IPS-18a (cell line): ENCODE results near the gene PCDHGA8.
A peak's percentile ranks its signal among the peaks of the same experiment; 100 is the strongest.
"Not testable (repeated sequence)": the region's sequence is repeated elsewhere in the genome, so short reads cannot be mapped to it uniquely, and the experiment has no call there.

Experiments used
- H3K27ac ChIP-seq: one replicate; pipeline ENCODE4 v1.5.1; 2013; ENCODE audit warnings: low read length
- H3K27me3 ChIP-seq: one replicate; pipeline ENCODE4 v1.6.1; 2013; ENCODE audit warnings: mild to moderate bottlenecking, low read length; ENCODE audit not compliant: control insufficient read depth, insufficient read depth
- H3K36me3 ChIP-seq: one replicate; pipeline ENCODE4 v1.6.1; 2013; ENCODE audit warnings: low read depth, low read length; ENCODE audit not compliant: control insufficient read depth
- H3K4me1 ChIP-seq: one replicate; pipeline ENCODE4 v1.6.1; 2013; ENCODE audit warnings: low read depth, low read length; ENCODE audit not compliant: control insufficient read depth
- H3K4me3 ChIP-seq: one replicate; pipeline ENCODE4 v1.5.1; 2013; ENCODE audit warnings: low read length
- H3K9ac ChIP-seq: one replicate; pipeline ENCODE4 v1.6.1; 2013; ENCODE audit warnings: mild to moderate bottlenecking, low read length, moderate library complexity
- H3K9me3 ChIP-seq: one replicate; pipeline ENCODE4 v1.6.1; 2013; ENCODE audit warnings: low read depth, low read length; ENCODE audit not compliant: control insufficient read depth

The PCDHGA8 gene

DNA sequence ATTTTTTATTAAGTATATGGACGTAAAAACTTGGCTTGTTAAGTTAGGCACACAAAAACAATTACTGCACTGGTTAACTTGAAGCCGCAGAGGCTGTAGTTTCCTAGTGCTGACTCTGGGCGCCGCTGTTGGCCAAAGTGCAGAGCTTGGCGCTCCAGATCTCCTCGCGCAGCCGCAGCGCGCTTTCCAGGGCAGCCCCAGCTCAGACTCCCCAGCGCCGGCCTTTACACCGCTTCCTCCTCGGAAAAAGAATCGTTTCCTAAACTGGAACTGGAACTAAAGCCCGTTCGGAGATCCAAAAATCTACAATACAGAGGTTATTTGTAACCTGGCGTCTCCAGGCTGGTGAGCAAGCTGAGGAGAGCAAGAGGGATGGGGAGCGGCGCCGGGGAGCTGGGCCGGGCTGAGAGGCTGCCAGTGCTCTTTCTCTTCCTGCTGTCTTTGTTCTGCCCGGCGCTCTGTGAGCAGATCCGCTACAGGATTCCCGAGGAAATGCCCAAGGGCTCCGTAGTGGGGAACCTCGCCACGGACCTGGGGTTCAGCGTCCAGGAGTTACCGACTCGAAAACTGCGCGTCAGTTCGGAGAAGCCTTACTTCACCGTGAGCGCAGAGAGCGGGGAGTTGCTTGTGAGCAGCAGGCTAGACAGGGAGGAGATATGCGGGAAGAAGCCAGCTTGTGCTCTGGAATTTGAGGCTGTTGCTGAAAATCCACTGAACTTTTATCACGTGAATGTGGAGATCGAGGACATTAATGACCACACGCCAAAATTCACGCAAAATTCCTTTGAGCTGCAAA, 5.5 kb downstream of the PCDHGA8 start, which contains the start of gene PCDHGB5:
TSS of gene PCDHGB5 (plus strand) at position 192 of the 796 bp plus-strand sequence. CDS start at position 373, 181 bp downstream.
- H3K36me3 ChIP-seq, H3K4me3 ChIP-seq, H3K27me3 ChIP-seq, H3K4me1 ChIP-seq, H3K9ac ChIP-seq, H3K27ac ChIP-seq: not testable (repeated sequence)
- H3K9me3 ChIP-seq: peaks cover 24% of the 10 kb centered on the region

DNA sequence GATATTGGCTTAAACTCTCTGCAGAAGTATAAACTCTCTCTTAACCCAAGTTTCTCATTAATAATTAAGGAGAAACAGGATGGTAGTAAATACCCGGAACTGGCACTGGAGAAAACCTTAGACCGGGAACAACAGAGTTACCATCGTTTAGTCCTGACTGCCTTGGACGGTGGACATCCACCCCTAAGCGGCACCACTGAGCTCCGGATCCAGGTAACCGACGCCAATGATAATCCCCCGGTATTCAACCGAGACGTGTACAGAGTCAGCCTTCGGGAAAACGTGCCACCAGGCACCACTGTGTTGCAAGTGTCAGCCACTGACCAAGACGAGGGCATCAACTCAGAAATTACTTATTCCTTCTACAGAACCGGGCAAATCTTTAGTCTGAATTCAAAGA, 6.2 kb downstream of the PCDHGA8 start:
- no peak overlapping the region for H3K9ac ChIP-seq
- H3K4me1 ChIP-seq: no peaks in the 10 kb centered on the region
- H3K27me3 ChIP-seq: no peaks in the 10 kb centered on the region
- no peak overlapping the region for H3K4me3 ChIP-seq
- H3K9me3 ChIP-seq: peaks cover 24% of the 10 kb centered on the region
- H3K27ac ChIP-seq: no peak overlapping the region
- no peaks in the 10 kb centered on the region for H3K36me3 ChIP-seq

DNA sequence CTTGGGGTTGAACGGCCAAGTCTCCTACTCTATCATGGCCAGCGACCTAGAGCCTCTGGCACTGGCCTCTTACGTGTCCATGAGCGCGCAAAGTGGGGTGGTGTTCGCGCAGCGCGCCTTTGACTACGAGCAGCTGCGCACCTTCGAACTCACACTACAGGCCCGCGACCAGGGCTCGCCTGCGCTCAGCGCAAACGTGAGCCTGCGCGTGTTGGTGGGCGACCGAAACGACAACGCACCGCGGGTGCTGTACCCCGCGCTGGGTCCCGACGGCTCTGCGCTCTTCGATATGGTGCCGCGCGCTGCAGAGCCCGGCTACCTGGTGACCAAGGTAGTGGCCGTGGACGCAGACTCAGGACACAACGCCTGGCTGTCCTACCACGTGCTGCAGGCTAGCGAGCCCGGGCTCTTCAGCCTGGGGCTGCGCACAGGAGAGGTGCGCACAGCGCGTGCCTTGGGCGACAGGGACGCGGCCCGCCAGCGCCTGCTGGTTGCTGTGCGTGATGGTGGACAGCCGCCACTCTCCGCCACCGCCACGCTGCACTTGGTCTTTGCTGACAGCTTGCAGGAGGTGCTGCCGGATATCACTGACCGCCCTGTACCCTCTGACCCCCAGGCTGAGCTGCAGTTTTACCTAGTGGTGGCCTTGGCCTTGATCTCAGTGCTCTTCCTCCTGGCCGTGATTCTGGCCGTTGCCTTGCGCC, 7.3 kb downstream of the PCDHGA8 start:
- H3K9me3 ChIP-seq: peaks cover 19% of the 10 kb centered on the region
- H3K36me3 ChIP-seq: no peaks in the 10 kb centered on the region
- H3K9ac ChIP-seq: no peak overlapping the region
- H3K27me3 ChIP-seq: no peaks in the 10 kb centered on the region
- no peak overlapping the region for H3K27ac ChIP-seq
- no peaks in the 10 kb centered on the region for H3K4me1 ChIP-seq
- no peak overlapping the region for H3K4me3 ChIP-seq

DNA sequence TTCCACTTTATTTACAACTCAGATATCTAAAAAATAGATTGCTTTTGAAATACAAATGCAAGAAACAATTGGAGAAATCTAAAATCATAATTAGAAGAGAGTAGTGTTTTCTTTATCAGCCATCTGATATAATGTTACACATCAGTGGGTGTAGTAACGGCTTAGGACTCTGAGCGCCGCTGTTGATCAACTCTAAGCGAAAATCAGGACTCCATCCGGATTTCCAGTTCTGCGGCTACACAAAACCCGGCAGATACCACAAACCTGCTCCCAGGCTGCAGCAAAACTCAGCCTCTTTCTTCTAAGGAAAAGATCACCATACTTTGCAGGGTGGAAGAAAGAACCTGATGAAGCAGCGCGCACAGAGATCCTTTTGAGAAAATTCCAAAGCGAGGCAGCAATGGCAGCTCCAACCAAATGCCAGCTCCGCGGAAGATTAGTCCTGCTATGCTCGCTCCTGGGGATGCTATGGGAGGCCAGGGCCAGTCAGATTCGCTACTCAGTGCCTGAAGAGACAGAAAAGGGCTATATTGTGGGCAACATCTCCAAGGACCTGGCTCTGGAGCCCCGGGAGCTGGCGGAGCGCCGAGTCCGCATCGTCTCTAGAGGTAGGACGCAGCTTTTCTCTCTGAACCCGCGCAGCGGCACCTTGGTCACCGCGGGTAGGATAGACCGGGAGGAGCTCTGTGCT, 10.3 kb downstream of the PCDHGA8 start, which contains the start of gene PCDHGA9:
TSS of gene PCDHGA9 (plus strand) at position 226 of the 691 bp plus-strand sequence. CDS start at position 401, 175 bp downstream.
- no peaks in the 10 kb centered on the region for H3K4me1 ChIP-seq

DNA sequence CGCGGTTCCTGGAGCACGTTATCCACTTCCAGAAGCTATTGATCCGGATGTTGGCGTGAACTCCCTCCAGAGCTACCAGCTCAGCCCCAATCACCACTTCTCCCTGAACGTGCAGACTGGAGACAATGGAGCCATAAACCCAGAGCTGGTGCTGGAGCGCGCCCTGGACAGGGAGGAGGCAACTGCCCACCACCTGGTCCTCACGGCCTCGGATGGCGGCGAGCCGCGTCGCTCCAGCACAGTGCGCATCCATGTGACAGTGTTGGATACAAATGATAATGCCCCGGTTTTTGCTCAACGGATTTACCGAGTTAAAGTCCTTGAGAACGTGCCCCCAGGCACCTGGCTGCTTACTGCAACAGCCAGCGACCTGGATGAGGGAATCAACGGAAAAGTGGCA, 11.0 kb downstream of the PCDHGA8 start:
- Histone ChIP-seq H3K36me3 (no peaks in the 10 kb centered on the region), H3K4me1 (no peaks in the 10 kb centered on the region), H3K4me3 (no peak overlapping the region), H3K27ac (no peak overlapping the region), H3K27me3 (no peaks in the 10 kb centered on the region), H3K9me3 (peaks cover 14% of the 10 kb centered on the region), H3K9ac (no peak overlapping the region)

More for the DNA sequence above, 10.3 kb downstream of the PCDHGA8 start, which contains the start of gene PCDHGA9:
- Histone ChIP-seq H3K9ac (no peak within 1 kb of the TSS), H3K36me3 (no peaks in the 10 kb centered on the region), H3K9me3 (peaks cover 14% of the 10 kb centered on the region), H3K27me3 (no peaks in the 10 kb centered on the region), H3K27ac (no peak within 1 kb of the TSS), H3K4me3 (no peak within 1 kb of the TSS)

DNA sequence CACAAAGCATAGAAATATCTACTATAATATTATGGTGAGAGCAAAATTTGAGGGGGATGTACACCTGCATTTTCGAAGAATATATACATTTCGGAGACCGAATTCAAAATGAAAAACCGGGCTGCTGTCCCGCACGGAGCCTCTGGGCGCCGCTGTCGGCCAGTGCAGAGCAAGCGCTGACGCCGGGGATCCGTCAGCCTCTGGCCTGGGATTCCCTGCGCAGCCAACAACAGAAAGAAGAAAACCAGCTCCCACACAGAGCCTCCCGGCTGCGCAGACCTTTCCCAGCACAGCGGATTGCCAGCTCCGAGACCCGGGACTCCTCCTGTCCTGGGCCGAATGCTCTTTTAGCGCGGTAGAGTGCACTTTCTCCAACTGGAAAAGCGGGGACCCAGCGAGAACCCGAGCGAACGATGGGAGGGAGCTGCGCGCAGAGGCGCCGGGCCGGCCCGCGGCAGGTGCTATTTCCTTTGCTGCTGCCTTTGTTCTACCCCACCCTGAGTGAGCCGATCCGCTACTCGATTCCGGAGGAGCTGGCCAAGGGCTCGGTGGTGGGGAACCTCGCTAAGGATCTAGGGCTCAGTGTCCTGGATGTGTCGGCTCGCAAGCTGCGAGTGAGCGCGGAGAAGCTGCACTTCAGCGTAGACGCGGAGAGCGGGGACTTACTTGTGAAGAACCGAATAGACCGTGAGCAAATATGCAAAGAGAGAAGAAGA, 15.5 kb downstream of the PCDHGA8 start, which contains the start of gene PCDHGB6:
TSS of gene PCDHGB6 (plus strand) at position 232 of the 716 bp plus-strand sequence. CDS start at position 414, 182 bp downstream.
- Histone ChIP-seq H3K9ac (peak within 1 kb of the TSS; percentile 69), H3K27me3 (peaks cover 11% of the 10 kb centered on the region), H3K4me3 (peak within 1 kb of the TSS; percentile 71)
- H3K27ac ChIP-seq, H3K4me1 ChIP-seq, H3K36me3 ChIP-seq, H3K9me3 ChIP-seq: not testable (repeated sequence)

DNA sequence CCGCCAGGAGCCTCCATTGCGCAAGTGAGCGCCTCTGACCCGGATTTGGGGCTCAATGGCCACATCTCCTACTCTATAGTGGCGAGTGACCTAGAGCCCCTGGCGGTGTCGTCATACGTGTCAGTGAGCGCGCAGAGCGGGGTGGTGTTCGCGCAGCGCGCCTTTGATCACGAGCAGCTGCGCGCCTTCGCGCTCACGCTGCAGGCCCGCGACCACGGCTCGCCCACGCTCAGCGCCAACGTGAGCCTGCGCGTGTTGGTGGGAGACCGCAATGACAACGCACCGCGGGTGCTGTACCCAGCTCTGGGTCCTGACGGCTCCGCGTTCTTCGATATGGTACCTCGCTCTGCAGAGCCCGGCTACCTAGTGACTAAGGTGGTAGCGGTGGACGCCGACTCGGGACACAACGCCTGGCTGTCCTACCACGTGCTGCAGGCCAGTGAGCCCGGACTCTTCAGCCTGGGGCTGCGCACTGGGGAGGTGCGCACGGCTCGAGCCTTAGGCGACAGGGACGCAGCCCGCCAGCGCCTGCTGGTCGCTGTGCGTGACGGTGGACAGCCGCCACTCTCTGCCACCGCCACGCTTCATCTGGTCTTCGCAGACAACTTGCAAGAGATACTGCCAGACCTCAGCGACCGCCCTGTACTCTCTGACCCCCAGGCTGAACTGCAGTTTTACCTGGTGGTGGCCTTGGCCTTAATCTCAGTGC, 17.3 kb downstream of the PCDHGA8 start:
- H3K36me3 ChIP-seq: no peaks in the 10 kb centered on the region
- H3K4me1 ChIP-seq: no peaks in the 10 kb centered on the region
- no peak overlapping the region for H3K4me3 ChIP-seq
- H3K27me3 ChIP-seq: peaks cover 11% of the 10 kb centered on the region
- H3K27ac ChIP-seq: no peak overlapping the region
- H3K9me3 ChIP-seq: peaks cover 6% of the 10 kb centered on the region
- H3K9ac ChIP-seq: no peak overlapping the region

DNA sequence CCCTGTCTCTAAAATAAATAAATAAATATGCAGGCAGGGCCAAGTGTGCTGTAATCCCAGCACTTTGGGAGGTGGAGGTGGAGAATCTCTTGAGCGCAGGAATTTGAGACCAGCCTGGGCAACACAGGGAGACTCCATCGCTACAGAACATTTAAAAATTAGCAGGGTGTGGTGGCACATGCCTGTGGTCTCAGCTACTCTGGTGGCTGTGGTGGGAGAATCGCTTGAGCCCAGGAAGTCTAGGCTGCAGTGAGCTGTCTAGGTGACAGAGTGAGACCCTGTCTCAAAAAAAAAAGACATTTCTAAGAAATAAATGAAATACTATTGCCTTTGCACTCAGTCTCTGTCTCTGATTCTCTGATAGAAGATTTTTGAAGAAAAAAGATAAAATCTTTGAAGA, 19.1 kb downstream of the PCDHGA8 start:
- no peaks in the 10 kb centered on the region for H3K36me3 ChIP-seq
- peaks cover 6% of the 10 kb centered on the region for H3K9me3 ChIP-seq
- no peaks in the 10 kb centered on the region for H3K4me1 ChIP-seq
- no peak overlapping the region for H3K27ac ChIP-seq
- peaks cover 11% of the 10 kb centered on the region for H3K27me3 ChIP-seq
- no peak overlapping the region for H3K4me3 ChIP-seq
- H3K9ac ChIP-seq: no peak overlapping the region

DNA sequence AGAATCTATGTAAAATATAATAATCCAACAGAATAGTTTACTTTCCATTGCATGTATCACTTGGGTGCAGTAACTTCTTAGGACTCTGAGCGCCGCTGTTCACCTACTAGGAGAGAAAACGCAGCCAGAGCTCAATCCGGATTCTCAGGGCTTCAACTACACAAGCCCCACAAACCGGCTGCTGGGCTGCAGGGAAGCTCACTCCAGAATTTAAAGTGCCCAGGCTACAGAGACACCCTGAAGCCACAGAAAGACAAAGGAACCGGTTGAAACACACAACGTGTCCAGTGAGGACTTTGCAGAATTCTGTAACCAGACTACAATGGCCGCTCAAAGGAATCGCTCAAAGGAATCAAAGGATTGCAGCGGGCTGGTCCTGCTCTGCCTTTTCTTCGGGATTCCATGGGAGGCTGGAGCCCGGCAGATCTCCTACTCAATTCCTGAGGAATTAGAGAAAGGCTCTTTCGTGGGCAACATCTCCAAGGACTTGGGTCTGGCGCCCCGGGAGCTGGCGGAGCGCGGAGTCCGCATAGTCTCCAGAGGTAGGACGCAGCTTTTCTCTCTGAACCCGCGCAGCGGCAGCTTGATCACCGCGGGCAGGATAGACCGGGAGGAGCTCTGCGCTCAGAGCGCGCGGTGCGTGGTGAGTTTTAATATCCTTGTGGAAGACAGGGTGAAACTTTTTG, 20.6 kb downstream of the PCDHGA8 start, which contains the start of gene PCDHGA10:
TSS of gene PCDHGA10 (plus strand) at position 134 of the 686 bp plus-strand sequence. CDS start at position 323, 189 bp downstream.
- Histone ChIP-seq H3K36me3 (no peaks in the 10 kb centered on the region), H3K9ac (peak within 1 kb of the TSS; percentile 17), H3K4me3 (peak within 1 kb of the TSS; percentile 28), H3K4me1 (no peaks in the 10 kb centered on the region), H3K27ac (no peak within 1 kb of the TSS), H3K9me3 (peaks cover 6% of the 10 kb centered on the region), H3K27me3 (peaks cover 11% of the 10 kb centered on the region)

DNA sequence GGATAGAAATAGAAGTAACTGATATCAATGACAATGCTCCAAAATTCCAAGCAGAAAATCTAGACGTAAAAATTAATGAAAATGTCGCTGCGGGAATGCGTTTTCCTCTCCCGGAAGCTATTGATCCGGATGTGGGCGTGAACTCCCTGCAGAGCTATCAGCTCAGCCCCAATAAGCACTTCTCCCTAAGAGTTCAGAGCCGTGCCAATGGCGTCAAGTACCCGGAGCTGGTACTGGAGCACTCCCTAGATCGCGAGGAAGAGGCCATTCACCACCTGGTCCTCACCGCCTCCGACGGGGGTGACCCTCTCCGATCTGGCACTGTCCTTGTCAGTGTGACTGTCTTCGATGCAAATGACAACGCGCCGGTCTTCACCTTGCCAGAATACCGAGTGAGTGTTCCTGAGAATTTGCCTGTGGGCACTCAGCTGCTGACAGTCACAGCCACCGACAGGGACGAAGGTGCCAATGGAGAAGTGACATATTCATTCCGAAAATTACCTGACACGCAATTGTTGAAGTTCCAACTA, 21.2 kb downstream of the PCDHGA8 start:
- H3K9ac ChIP-seq: no peak overlapping the region
- H3K27ac ChIP-seq: no peak overlapping the region
- H3K27me3 ChIP-seq: peaks cover 14% of the 10 kb centered on the region
- no peak overlapping the region for H3K4me3 ChIP-seq
- H3K4me1 ChIP-seq: no peaks in the 10 kb centered on the region
- peaks cover 12% of the 10 kb centered on the region for H3K9me3 ChIP-seq
- no peaks in the 10 kb centered on the region for H3K36me3 ChIP-seq
